GM18502 (cell line): ENCODE data around the gene SLC16A8.

Source experiments
- ATAC-seq: cut with Tn5 transposase; IDR thresholded peaks from one replicate; pipeline ENCODE4 v1.9.1; 2021; ENCODE audit warnings: mild to moderate bottlenecking; ENCODE audit not compliant: unreplicated experiment, poor library complexity

The SLC16A8 gene

GRCh38 chr22:38114484-38115398 is 30.8 kb upstream of the SLC16A8 start:
- ATAC-seq: no peak

GRCh38 chr22:38112381-38112780 is 28.4 kb upstream of the SLC16A8 start:
- no peak for ATAC-seq

GRCh38 chr22:38111925-38112355 is 28.0 kb upstream of the SLC16A8 start:
- ATAC-seq: no peak

GRCh38 chr22:38110863-38111852 is 27.2 kb upstream of the SLC16A8 start:
- ATAC-seq: no peak

GRCh38 chr22:38110008-38110862 is 26.3 kb upstream of the SLC16A8 start, which contains the start of gene BAIAP2L2:
Gene BAIAP2L2 (minus strand): TSS chr22:38110684. CDS start chr22:38110525, 159 bp downstream.
- no peak for ATAC-seq

GRCh38 chr22:38109371-38110001 is 25.5 kb upstream of the SLC16A8 start:
- no peak for ATAC-seq

- ATAC-seq: no peak
Observed at GRCh38 chr22:38108561-38109319, 24.8 kb upstream of the SLC16A8 start.

GRCh38 chr22:38107692-38108515 is 23.9 kb upstream of the SLC16A8 start:
- ATAC-seq: no peak

GRCh38 chr22:38106814-38107578 is 23.0 kb upstream of the SLC16A8 start:
- ATAC-seq: no peak

GRCh38 chr22:38104084-38104483 is 20.1 kb upstream of the SLC16A8 start:
- ATAC-seq: no peak

- no peak for ATAC-seq
Observed at GRCh38 chr22:38103641-38104040, 19.7 kb upstream of the SLC16A8 start.

GRCh38 chr22:38098410-38099249 is 14.6 kb upstream of the SLC16A8 start:
- no peak for ATAC-seq

- ATAC-seq: no peak
Observed at GRCh38 chr22:38097557-38098409, 13.8 kb upstream of the SLC16A8 start.

- ATAC-seq: no peak
Observed at GRCh38 chr22:38097058-38097457, 13.1 kb upstream of the SLC16A8 start.

GRCh38 chr22:38089474-38089851 is 5.5 kb upstream of the SLC16A8 start:
- ATAC-seq: no peak
